Hematopoietic multipotent progenitor cell (in vitro differentiated cells): Measurements from ENCODE around the gene TMEM163. TPM values are rescaled to one million over a fixed set of nuclear protein-coding genes. Genes with fewer than 3 reads are reported as not detected.
"Not testable (repeated sequence)": the region's sequence is repeated elsewhere in the genome, so short reads cannot be mapped to it uniquely, and the experiment has no call there.

Experiments used
- DNase-seq, 3 donors: peaks; one replicate each; pipeline ENCODE4 v3.0.0-alpha.2; 2011 to 2015; ENCODE audit warnings: low read depth in 2 of 3, low spot score in 2 of 3
- total RNA-seq: library from RNA; depleted of rRNA; stranded (reverse); fragments of >200 nt; gene quantifications from one replicate; pipeline ENCODE4 v1.2.3, GENCODE V29; 2012

TMEM163 gene
- total RNA-seq, 1 donor = 17.2 TPM

DNA sequence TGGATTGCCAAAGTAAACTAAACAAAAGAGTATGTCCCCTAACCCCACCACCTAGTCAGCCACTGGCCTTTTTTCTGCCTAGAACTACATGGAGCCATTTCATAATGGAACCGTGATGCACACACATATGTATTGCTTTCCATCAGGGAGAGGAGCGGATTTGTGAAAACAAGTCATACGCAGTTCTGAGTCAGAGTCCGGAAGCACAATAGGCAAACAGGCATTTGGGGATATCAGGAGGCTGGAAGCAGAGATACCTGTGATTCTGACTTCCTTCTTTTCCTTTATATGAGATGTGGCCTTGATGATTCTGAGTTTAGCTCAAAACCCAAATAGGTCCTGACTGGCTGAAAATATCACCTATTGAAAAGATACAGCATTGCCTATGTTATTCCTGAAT is 93.5 kb downstream of the TMEM163 start:
- no peak for DNase-seq

DNA sequence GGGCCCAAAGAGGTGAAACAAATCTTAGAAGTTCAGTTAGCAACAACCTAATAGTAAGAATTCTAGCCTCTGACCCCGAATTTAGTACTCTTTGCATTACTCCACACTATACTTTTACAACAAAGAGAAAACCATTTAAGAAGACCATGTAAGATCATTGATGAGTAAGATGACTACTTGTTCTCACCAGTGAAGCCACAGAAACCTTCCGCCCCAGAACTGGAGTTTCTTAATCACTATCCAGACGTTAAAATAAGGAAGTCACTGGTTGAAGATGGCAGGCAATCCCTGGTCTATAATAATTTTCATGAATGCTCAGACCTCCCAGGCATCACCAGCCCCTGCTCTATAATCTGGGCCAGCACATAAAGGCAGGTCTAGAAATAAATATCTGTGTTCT is 95.0 kb downstream of the TMEM163 start:
- DNase-seq = peak in 1 of 3 donors; percentile 26

DNA sequence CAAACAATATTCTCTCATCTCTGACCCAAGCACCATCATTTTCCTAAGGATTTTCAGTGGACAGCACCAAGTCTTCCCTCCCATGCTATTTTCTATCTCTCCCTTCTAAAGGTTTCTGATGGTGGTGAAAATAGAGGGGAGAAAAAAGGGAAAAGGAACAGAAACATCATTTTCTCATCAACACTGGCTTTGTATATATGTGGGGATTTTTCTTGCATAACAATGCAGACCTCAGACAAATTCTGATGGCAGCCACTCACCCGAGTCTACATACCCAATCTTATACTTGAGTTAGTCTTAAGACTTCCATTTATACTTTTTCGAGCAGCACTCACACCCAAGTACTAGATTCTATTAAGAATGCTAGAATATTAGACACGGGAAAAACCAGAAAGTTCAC is 95.8 kb downstream of the TMEM163 start:
- DNase-seq = no peak

DNA sequence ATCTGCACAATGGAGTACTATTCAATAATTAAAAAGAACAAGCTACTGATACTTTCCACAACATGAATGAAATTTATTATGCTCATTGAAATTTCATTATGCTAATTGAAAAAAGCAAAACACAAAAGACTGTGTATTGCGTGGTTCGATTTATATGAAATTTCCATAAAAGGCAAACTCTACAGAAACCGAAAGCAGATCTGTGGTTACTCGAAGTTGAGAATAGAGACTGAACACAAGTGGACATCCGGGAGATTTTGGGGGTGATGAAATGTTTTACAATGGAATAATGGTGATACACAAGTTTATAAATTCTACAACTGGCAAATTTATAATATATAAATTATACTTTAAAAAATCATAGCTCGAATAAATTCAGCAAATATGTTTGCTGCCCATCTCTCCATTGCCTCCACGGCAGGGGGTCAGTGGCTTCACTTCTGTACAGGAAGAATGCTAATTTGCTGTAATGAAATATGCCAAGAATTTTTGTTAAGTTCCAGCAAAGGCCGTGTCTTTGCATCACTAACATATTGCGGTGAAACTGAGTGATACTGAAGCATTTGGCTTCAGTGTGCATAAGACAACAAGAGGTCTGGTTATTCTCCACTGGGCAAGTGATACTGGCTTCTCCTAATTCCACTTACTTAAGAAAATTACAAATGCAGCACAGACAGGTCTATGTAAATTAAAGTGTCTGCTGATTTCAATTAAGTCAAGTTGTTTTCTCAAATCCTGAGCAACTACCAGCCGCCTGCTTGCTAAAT is 96.7 kb downstream of the TMEM163 start:
- no peak for DNase-seq

GRCh38 chr2:134619250-134619649 is 99.5 kb downstream of the TMEM163 start:
- no peak for DNase-seq

- DNase-seq = not testable (repeated sequence)
Observed at GRCh38 chr2:134615480-134615879, 103.3 kb downstream of the TMEM163 start.

- DNase-seq = no peak
Observed at GRCh38 chr2:134611316-134611715, 107.5 kb downstream of the TMEM163 start.

DNA sequence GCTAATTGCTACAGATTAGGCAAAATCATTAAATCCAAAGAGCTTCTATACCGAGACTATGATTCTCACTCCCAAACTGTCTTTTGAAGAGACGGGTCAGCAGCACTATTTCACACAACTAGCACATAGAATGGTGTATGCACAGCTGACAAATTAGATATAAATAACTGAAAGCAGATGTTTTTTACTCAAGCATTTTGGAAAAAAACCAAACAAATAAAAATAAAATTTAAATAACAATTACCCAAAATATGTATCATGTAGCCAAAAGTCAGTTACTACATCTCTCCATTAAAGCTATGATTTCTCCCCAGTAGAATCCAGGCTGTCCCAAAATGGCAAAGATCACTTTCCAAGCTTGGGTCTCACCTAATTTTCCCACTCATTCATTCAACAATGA is 107.9 kb downstream of the TMEM163 start:
- DNase-seq = no peak

- no peak for DNase-seq
Observed at GRCh38 chr2:134609924-134610513, 108.8 kb downstream of the TMEM163 start.

GRCh38 chr2:134603966-134604365 is 114.8 kb downstream of the TMEM163 start:
- no peak for DNase-seq

DNA sequence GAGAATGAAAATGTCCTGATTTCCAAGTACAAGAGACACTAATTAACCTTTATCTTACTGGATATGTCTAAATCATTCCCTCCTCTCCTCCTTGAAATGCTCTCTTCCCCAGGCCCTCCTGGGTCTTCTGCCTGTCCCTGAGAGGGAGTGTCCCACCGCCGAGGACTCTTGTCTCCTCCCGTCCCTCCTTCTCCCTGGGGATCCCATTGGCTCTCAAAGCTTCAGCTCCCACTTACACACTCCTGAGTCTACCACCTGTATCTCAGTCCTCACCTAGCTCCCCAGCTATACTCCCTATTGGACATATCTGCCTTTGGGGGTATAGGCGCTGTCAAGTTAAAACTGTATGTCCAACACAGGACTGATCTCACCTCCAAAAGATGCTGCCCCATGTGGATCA is 116.1 kb downstream of the TMEM163 start:
- no peak for DNase-seq

DNA sequence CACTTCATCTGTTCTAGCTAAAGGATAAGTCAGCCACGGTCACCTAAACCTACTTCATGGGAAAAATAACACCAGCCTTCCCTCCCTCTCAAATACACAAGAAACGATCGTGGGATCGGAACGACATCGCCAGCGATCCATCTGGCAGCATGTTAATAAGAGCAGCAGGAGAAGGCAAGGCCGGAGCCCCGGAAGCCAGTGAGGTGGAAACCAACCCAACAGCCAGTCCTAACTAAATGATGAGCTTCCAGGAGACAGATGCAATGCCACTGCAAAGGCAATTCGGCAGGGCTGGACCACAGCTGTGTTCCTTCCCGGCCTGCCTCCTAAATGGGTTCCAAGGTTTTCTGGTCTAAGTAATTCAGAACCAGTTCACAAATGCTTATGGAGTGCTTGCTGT is 117.5 kb downstream of the TMEM163 start:
- no peak for DNase-seq

GRCh38 chr2:134600208-134600607 is 118.6 kb downstream of the TMEM163 start:
- no peak for DNase-seq

DNA sequence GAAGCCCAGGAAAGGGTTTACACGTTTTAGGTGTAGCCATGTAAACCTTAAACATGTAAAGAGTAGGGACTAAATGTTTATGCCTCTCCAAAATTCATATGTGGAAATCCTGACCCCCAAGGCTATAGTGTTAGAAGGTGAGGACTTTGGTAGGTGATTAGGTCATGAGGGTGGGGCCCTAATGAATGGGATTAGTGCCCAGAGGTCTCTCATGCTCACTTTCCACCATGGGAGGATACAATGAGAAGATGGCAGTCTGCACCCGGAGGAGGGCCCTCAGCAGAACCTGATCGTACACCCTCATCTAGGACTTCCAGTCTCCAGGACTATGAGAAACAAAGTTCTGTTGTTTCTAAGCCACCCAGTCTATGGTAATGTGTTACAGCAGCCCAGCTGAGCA is 119.6 kb downstream of the TMEM163 start:
- DNase-seq = no peak

GRCh38 chr2:134594399-134594798 is 124.4 kb downstream of the TMEM163 start:
- DNase-seq = no peak

DNA sequence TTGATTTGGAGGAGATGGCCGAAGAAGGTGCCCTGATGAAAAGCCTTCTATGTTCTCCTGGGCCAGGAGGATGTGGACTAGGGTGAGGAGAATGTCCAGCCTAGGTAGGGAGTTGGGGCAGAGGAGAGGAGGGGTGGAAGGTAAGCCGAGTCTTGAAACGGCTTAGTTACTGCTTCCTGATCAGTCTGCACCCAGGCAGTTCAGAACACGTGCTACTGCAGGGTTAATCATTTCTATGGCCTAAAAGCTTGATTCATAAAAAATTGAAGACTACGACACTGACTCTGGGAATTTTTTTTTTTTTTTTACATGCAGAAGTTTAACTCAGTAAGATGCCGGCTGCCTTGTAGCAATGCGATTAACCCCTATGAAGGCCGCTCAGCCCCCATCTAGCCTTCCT is 125.3 kb downstream of the TMEM163 start:
- DNase-seq = no peak

DNA sequence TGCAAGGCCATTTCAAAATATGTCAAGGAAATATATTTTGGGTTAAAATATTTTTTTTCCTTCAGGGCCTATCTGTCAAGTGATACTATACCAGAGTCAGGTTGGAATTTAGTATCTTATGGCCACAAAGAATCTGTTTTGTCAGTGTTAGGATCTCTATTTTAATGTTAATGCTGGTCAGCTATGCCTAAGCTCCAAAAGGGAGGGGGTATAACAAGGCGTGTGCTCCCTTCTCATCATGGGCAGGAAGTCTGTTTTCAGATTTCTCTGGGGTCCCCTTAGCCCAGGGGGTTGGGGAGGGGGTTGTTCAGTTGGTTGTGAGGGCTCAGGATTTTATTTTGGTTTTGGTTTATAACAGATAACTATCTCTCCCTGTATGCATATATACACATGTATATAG is 126.4 kb downstream of the TMEM163 start:
- no peak for DNase-seq

DNA sequence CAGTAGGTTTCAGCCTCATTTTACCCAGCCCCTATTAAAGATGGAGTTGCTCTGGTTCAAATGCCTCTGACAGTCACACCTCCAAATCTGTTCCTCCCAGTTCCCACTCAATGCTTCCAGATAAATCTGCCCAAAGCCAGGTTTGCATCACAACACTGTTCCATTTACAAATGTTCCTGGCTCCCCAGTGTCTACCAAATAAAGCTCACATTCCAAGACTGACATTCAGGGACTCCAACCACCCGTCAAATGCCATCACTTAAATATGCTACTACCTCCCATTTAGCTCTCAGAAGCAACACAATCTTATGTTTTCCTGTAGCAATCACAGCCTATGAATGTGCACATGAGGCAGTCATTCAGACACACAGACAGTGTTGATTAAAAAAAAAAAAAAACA is 127.3 kb downstream of the TMEM163 start:
- DNase-seq = no peak

DNA sequence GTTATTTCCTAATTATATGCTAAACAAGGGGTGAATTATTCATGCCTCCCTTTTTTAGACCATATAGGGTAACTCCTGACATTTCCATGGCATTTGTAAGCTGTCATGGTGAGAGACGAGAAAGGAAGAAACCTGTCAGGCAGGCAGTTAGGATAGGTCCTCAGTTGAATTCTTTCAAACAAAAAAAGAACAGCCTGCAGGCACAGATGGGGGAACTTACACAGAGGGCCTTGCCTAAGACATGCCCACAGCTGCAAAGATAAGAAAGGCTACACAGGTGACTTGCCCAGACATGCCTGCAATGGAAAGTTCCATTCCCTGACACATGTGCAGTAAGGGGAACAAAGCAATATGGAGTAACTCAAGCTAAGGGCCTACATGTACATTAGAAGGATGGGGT is 128.1 kb downstream of the TMEM163 start:
- DNase-seq = no peak

GRCh38 chr2:134589171-134590083 is 129.4 kb downstream of the TMEM163 start:
- DNase-seq = not testable (repeated sequence)

- DNase-seq = no peak
Observed at GRCh38 chr2:134588556-134588955, 130.2 kb downstream of the TMEM163 start.
